K562 (cell line): ENCODE data around the gene PI4KA. TPM values are rescaled to one million over a fixed set of nuclear protein-coding genes. Genes with fewer than 3 reads are reported as not detected.
A peak's percentile ranks its signal among the peaks of the same experiment; 100 is the strongest.

ENCODE experiments used
- CCAR2 ChIP-seq: fragments of 200-400 bp; formaldehyde crosslinking; IDR thresholded peaks from 2 replicates; pipeline ENCODE4 v1.6.1; 2017; ENCODE audit warnings: mild to moderate bottlenecking, low read depth, low read length
- E2F3 ChIP-seq: fragments of 250-450 bp; sonication (Bioruptor Pico); IDR thresholded peaks from 2 replicates; pipeline ENCODE4 v1.4.0; 2020; ENCODE audit warnings: mild to moderate bottlenecking
- ESRRA ChIP-seq: fragments of 450-650 bp; IDR thresholded peaks from 2 replicates; pipeline ENCODE4 v1.6.1; 2014; ENCODE audit warnings: low read depth, mild to moderate bottlenecking, moderate library complexity, borderline replicate concordance
- GATA2 ChIP-seq: sonication (generic); formaldehyde crosslinking; IDR thresholded peaks from 2 replicates; pipeline ENCODE4 v1.4.0; 2020; ENCODE audit warnings: mild to moderate bottlenecking, missing genetic modification reagents
- KDM2B ChIP-seq: fragments of 250-450 bp; sonication (Bioruptor Pico); IDR thresholded peaks from 2 replicates; pipeline ENCODE4 v1.8.0; 2021; ENCODE audit warnings: mild to moderate bottlenecking, moderate library complexity
- LCOR ChIP-seq: sonication (generic); formaldehyde crosslinking; IDR thresholded peaks from 2 replicates; pipeline ENCODE4 v1.8.0; 2022; ENCODE audit warnings: mild to moderate bottlenecking, missing genetic modification reagents
- MCM3 ChIP-seq: fragments of 450-650 bp; IDR thresholded peaks from 2 replicates; pipeline ENCODE4 v1.6.1; 2016
- MEF2A ChIP-seq: IDR thresholded peaks from 2 replicates; pipeline ENCODE4 v1.6.1; 2011; ENCODE audit warnings: low read depth, mild to moderate bottlenecking, low read length, moderate library complexity; ENCODE audit not compliant: control insufficient read depth
- MYBL2 ChIP-seq, 2 experiments: fragments of 450-650 bp in 1 of 2; sonication (generic) in 1 of 2; formaldehyde crosslinking in 1 of 2; IDR thresholded peaks; 2 replicates each; pipeline versions ENCODE4 v1.6.1 to v1.8.1; 2017 to 2022; ENCODE audit warnings: borderline replicate concordance in 1 of 2, inconsistent platforms in 1 of 2, low read depth in 1 of 2, mild to moderate bottlenecking in 1 of 2, missing genetic modification reagents in 1 of 2, moderate library complexity in 1 of 2
- SMAD3 ChIP-seq: fragments of 450-650 bp; formaldehyde crosslinking; conservative IDR thresholded peaks from 2 replicates; pipeline ENCODE4 v1.4.0; 2020; ENCODE audit warnings: mild to moderate bottlenecking
- SMAD4 ChIP-seq: fragments of 250-450 bp; sonication (Bioruptor Pico); conservative IDR thresholded peaks from 2 replicates; pipeline ENCODE4 v1.8.0; 2021; ENCODE audit warnings: inconsistent platforms, mild to moderate bottlenecking, moderate library complexity
- ZNF57 ChIP-seq: fragments of 450-650 bp; formaldehyde crosslinking; IDR thresholded peaks from 2 replicates; pipeline ENCODE4 v1.4.0; 2020; ENCODE audit warnings: mild to moderate bottlenecking, moderate library complexity
- ZNF699 ChIP-seq: fragments of 250-450 bp; sonication (Bioruptor Pico); IDR thresholded peaks from 2 replicates; pipeline ENCODE4 v1.8.0; 2021; ENCODE audit warnings: mild to moderate bottlenecking, moderate library complexity; ENCODE audit not compliant: insufficient replicate concordance
- polyA plus RNA-seq, 8 experiments: library from polyadenylated mRNA; depleted of rRNA in 4 of 8; stranded (reverse) in 5 of 8; unstranded in 3 of 8; fragments of >200 nt; fragmentation: Nextera tagmentation in 2 of 8; fragmentation: Illumina TruSeq in 1 of 8; extraction: Ambion mirVana in 2 of 8; extraction: Trizol in 1 of 8; gene quantifications; 2 replicates each; pipeline versions ENCODE4 v1.2.1 to v1.2.3, GENCODE V29; 2011 to 2014; ENCODE audit warnings: inconsistent platforms in 1 of 8, missing spikeins in 1 of 8
- total RNA-seq, 7 experiments: library from RNA; depleted of rRNA in 6 of 7; stranded (reverse); fragments of >200 nt in 6 of 7; fragmentation: Illumina TruSeq in 2 of 7; extraction: Trizol in 2 of 7; gene quantifications; 2 replicates each; pipeline versions ENCODE4 v1.2.1 to v1.2.3, GENCODE V29; 2011 to 2021; ENCODE audit warnings: low replicate concordance in 1 of 7
- TF ChIP-seq, protein P1 (sequence below): fragments of 250-450 bp; sonication (Bioruptor Pico); IDR thresholded peaks from 2 replicates; pipeline ENCODE4 v1.4.0; 2020; ENCODE audit warnings: mild to moderate bottlenecking, moderate library complexity
- TF ChIP-seq, protein P2 (sequence below): fragments of 250-450 bp; sonication (Bioruptor Pico); IDR thresholded peaks from 2 replicates; pipeline ENCODE4 v1.5.0; 2022; ENCODE audit warnings: mild to moderate bottlenecking

PI4KA gene
- total and polyA plus RNA-seq, 9 of the 15 experiments (the other 6 are each of a cell fraction or from before 2014, with no cell fraction given): 7.3 to 187 (median 84.7) TPM

DNA sequence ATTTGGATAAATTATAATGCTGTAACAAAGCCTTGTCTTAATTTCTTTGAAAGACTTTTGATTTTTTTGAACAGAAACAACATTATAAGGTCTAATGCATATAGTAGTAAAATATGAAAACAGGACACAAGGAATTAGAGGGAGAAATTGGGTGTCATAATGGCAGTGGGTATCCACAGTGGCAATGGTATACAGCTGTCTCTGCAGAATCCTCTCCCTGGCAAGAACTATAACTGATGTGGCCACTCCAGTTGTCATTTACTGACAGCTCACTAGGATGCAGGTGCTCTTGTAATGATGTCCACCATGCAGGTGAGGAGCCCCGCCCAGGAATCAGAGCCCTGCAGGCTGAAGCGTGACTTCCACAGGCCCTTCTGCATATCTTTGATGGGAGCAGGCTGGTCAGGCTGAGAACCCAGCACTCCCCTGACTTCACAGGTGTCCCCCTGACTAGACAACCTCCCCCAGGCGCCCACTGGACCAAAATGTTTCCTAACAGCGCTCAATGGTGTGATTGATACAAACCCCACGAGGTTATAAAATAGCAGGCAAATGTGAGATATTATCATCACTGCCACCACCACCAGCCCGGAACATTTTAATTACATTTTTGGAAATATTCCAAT, 117.5 kb downstream of the PI4KA start (continued):
- TF ChIP-seq MYBL2 (IDR thresholded peaks at IDR 0.05; ENCODE audit: low read depth): no peak
- TF ChIP-seq MYBL2 (CRISPR knock-in tag; IDR thresholded peaks at IDR 0.05; ENCODE audit: borderline replicate concordance): 0 out of 2 replicates have a peak, but pooled peaks have one; percentile 50
- TF ChIP-seq, protein P1, sequence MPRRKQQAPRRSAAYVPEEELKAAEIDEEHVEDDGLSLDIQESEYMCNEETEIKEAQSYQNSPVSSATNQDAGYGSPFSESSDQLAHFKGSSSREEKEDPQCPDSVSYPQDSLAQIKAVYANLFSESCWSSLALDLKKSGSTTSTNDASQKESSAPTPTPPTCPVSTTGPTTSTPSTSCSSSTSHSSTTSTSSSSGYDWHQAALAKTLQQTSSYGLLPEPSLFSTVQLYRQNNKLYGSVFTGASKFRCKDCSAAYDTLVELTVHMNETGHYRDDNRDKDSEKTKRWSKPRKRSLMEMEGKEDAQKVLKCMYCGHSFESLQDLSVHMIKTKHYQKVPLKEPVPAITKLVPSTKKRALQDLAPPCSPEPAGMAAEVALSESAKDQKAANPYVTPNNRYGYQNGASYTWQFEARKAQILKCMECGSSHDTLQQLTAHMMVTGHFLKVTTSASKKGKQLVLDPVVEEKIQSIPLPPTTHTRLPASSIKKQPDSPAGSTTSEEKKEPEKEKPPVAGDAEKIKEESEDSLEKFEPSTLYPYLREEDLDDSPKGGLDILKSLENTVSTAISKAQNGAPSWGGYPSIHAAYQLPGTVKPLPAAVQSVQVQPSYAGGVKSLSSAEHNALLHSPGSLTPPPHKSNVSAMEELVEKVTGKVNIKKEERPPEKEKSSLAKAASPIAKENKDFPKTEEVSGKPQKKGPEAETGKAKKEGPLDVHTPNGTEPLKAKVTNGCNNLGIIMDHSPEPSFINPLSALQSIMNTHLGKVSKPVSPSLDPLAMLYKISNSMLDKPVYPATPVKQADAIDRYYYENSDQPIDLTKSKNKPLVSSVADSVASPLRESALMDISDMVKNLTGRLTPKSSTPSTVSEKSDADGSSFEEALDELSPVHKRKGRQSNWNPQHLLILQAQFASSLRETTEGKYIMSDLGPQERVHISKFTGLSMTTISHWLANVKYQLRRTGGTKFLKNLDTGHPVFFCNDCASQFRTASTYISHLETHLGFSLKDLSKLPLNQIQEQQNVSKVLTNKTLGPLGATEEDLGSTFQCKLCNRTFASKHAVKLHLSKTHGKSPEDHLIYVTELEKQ: 0 out of 2 replicates have a peak, but pooled peaks have one; percentile 3
- no peak for TF ChIP-seq CCAR2
- 0 out of 2 replicates have a peak, but pooled peaks have one; percentile 30 for TF ChIP-seq SMAD4
- no peak for TF ChIP-seq KDM2B (CRISPR knock-in tag)
- TF ChIP-seq, protein P2, sequence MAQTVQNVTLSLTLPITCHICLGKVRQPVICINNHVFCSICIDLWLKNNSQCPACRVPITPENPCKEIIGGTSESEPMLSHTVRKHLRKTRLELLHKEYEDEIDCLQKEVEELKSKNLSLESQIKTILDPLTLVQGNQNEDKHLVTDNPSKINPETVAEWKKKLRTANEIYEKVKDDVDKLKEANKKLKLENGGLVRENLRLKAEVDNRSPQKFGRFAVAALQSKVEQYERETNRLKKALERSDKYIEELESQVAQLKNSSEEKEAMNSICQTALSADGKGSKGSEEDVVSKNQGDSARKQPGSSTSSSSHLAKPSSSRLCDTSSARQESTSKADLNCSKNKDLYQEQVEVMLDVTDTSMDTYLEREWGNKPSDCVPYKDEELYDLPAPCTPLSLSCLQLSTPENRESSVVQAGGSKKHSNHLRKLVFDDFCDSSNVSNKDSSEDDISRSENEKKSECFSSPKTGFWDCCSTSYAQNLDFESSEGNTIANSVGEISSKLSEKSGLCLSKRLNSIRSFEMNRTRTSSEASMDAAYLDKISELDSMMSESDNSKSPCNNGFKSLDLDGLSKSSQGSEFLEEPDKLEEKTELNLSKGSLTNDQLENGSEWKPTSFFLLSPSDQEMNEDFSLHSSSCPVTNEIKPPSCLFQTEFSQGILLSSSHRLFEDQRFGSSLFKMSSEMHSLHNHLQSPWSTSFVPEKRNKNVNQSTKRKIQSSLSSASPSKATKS (CRISPR knock-in tag): no peak
- no peak for TF ChIP-seq ESRRA
- 0 out of 2 replicates have a peak, but pooled peaks have one; percentile 3 for TF ChIP-seq ZNF57 (CRISPR knock-in tag)
- peak; percentile 19 for TF ChIP-seq ZNF699
- TF ChIP-seq LCOR (CRISPR knock-in tag): no peak
- TF ChIP-seq SMAD3 (CRISPR knock-in tag): no peak
- TF ChIP-seq E2F3: no peak
- no peak for TF ChIP-seq MCM3
- TF ChIP-seq MEF2A: no peak
- TF ChIP-seq GATA2 (CRISPR knock-in tag): 0 out of 2 replicates have a peak, but pooled peaks have one; percentile 19
